K562 (cell line): ENCODE results near the gene SOX15. TPM values are rescaled to one million over a fixed set of nuclear protein-coding genes. Genes with fewer than 3 reads are reported as not detected.

ENCODE experiments used
- ATAC-seq: fragments of 200-7000 bp; cut with Tn5 transposase; 3 replicates; pipeline ENCODE4 v1.9.1; 2020; ENCODE audit warnings: moderate library complexity
- BruUV-seq: library from RNA; stranded (reverse); fragments of 400-500 nt; replicated peaks from 2 replicates; lab custom pipeline; 2021; lab: Mats Ljungman, UMichigan
- CTCF ChIA-PET: fragments of 300-600 bp; formaldehyde crosslinking; extraction: SDS; loops from one replicate; lab custom pipeline; 2021; ENCODE audit warnings: low intra/inter-chr PET ratio; lab: Yijun Ruan, JAX
- POLR2A ChIA-PET: fragments of 300-600, 350-650 bp; sonication (Branson Sonifier 250); formaldehyde crosslinking; extraction: SDS; loops from one replicate; lab custom pipeline; 2021; ENCODE audit warnings: antibody characterized with exemption, inconsistent platforms; lab: Yijun Ruan, JAX
- DNase-seq, 4 experiments: peaks; one replicate each; pipeline versions ENCODE4 v3.0.0 to v3.0.0-alpha.2; 2011 to 2018; ENCODE audit warnings: low spot score in 3 of 4, mixed read lengths in 3 of 4; ENCODE audit errors: extremely low read depth in 1 of 4
- FAIRE-seq: peaks from 2 replicates; lab custom pipeline; 2011; peaks lifted over from hg19 to GRCh38; lab: Jason Lieb, UNC
- H2AFZ ChIP-seq: 2 replicates; pipeline ENCODE4 v1.6.0; 2011; ENCODE audit warnings: low read depth, low read length, control low read depth, inconsistent platforms
- H3K27ac ChIP-seq: fragments of 200-600 bp; 3 replicates; pipeline ENCODE4 v1.8.0; 2011; ENCODE audit warnings: low read depth, mild to moderate bottlenecking, control low read depth, inconsistent platforms, low read length, moderate library complexity, mixed read lengths; ENCODE audit errors: extremely low read depth
- H3K27me3 ChIP-seq, 2 experiments: fragments of 300-600 bp in 1 of 2; 2 replicates in 1 of 2; 3 replicates in 1 of 2; pipeline versions ENCODE4 v1.6.0 to v1.8.0; 2011; ENCODE audit warnings: inconsistent platforms in 2 of 2, low read length in 2 of 2, mild to moderate bottlenecking in 1 of 2, mixed read lengths in 1 of 2, moderate library complexity in 1 of 2; ENCODE audit not compliant: control insufficient read depth in 2 of 2, insufficient read depth in 2 of 2
- H3K36me3 ChIP-seq: fragments of 300-600 bp; 3 replicates; pipeline ENCODE4 v1.8.0; 2011; ENCODE audit warnings: mild to moderate bottlenecking, low read length, inconsistent platforms; ENCODE audit not compliant: control insufficient read depth, insufficient read depth
- H3K4me1 ChIP-seq, 2 experiments: fragments of 200-600 bp in 1 of 2; replicated peaks in 1 of 2; 2 replicates in 1 of 2; 3 replicates in 1 of 2; pipeline versions ENCODE4 v1.5.1 to v1.8.0; 2011; ENCODE audit warnings: inconsistent platforms in 2 of 2, low read length in 2 of 2, mild to moderate bottlenecking in 1 of 2, mixed read lengths in 1 of 2, moderate library complexity in 1 of 2; ENCODE audit not compliant: control insufficient read depth in 2 of 2, insufficient read depth in 2 of 2
- H3K4me2 ChIP-seq: 2 replicates; pipeline ENCODE4 v1.6.1; 2011; ENCODE audit warnings: low read length, control low read depth, inconsistent platforms, mixed read lengths; ENCODE audit not compliant: insufficient read depth
- H3K4me3 ChIP-seq: fragments of 200-600 bp; sonication (generic), shearing (Covaris generic); 2 replicates; pipeline ENCODE4 v1.5.1; 2016; ENCODE audit warnings: control low read depth, inconsistent platforms
- H3K79me2 ChIP-seq: fragments of 200-600 bp; 3 replicates; pipeline ENCODE4 v1.8.0; 2011; ENCODE audit warnings: low read length, inconsistent platforms; ENCODE audit not compliant: control insufficient read depth, insufficient read depth
- H3K9ac ChIP-seq, 2 experiments: 2 replicates each; pipeline versions ENCODE4 v1.6.0 to v1.6.1; 2011; ENCODE audit warnings: low read depth in 2 of 2, low read length in 2 of 2, control low read depth in 1 of 2, inconsistent platforms in 1 of 2, mild to moderate bottlenecking in 1 of 2, mixed read lengths in 1 of 2; ENCODE audit not compliant: insufficient read depth in 1 of 2
- H3K9me1 ChIP-seq: one replicate; pipeline ENCODE4 v1.6.0; 2011; ENCODE audit warnings: inconsistent platforms, mild to moderate bottlenecking, low read length, moderate library complexity; ENCODE audit not compliant: control insufficient read depth, insufficient read depth
- H3K9me3 ChIP-seq: replicated peaks from 2 replicates; pipeline ENCODE4 v1.5.1; 2011; ENCODE audit warnings: low read depth, low read length, inconsistent platforms; ENCODE audit not compliant: control insufficient read depth, insufficient read depth
- H4K20me1 ChIP-seq: replicated peaks from 2 replicates; pipeline ENCODE4 v1.6.1; 2011; ENCODE audit warnings: low read length, inconsistent platforms, mixed read lengths; ENCODE audit not compliant: control insufficient read depth, insufficient read depth
- DPF2 ChIP-seq: fragments of 450-650 bp; IDR thresholded peaks from 2 replicates; pipeline ENCODE4 v1.6.1; 2016
- E2F3 ChIP-seq: fragments of 250-450 bp; sonication (Bioruptor Pico); IDR thresholded peaks from 2 replicates; pipeline ENCODE4 v1.4.0; 2020; ENCODE audit warnings: mild to moderate bottlenecking
- KAT7 ChIP-seq: sonication (generic); formaldehyde crosslinking; IDR thresholded peaks from 2 replicates; pipeline ENCODE4 v1.8.0; 2022; ENCODE audit warnings: missing genetic modification reagents, mild to moderate bottlenecking, borderline replicate concordance
- MED1 ChIP-seq: sonication (generic); formaldehyde crosslinking; IDR thresholded peaks from 2 replicates; pipeline ENCODE4 v1.8.1; 2023; ENCODE audit warnings: missing genetic modification reagents, borderline replicate concordance
- MXI1 ChIP-seq: IDR thresholded peaks from 2 replicates; pipeline ENCODE4 v1.6.1; 2011; ENCODE audit warnings: low read depth, mild to moderate bottlenecking, improper control_type of control experiment, low read length
- NFIX ChIP-seq: fragments of 250-450 bp; sonication (Bioruptor Pico); IDR thresholded peaks from 2 replicates; pipeline ENCODE4 v1.4.0; 2020; ENCODE audit warnings: low read depth, mild to moderate bottlenecking, moderate library complexity
- POLR2G ChIP-seq: fragments of 200-400 bp; formaldehyde crosslinking; IDR thresholded peaks from 2 replicates; pipeline ENCODE4 v1.6.1; 2017; ENCODE audit warnings: low read depth, mild to moderate bottlenecking, antibody characterized with exemption, low read length, moderate library complexity
- POLR2H ChIP-seq: IDR thresholded peaks from 2 replicates; pipeline ENCODE4 v1.6.1; 2016; ENCODE audit warnings: missing genetic modification characterization, low read depth, mild to moderate bottlenecking, control low read depth, missing compliant biosample characterization, moderate library complexity
- RBM14 ChIP-seq: fragments of 200-400 bp; formaldehyde crosslinking; IDR thresholded peaks from 2 replicates; pipeline ENCODE4 v1.6.1; 2018; ENCODE audit warnings: low read depth, mild to moderate bottlenecking, low read length, moderate library complexity, borderline replicate concordance; ENCODE audit not compliant: insufficient read depth
- RNF2 ChIP-seq: sonication (generic); IDR thresholded peaks from 2 replicates; pipeline ENCODE4 v1.6.1; 2016
- SMAD2 ChIP-seq: fragments of 150-350 bp; IDR thresholded peaks from 2 replicates; pipeline ENCODE4 v1.6.1; 2014; ENCODE audit warnings: low read depth, mild to moderate bottlenecking, low read length
- ZFX ChIP-seq: sonication (generic); formaldehyde crosslinking; IDR thresholded peaks from 2 replicates; pipeline ENCODE4 v1.8.0; 2022; ENCODE audit warnings: mild to moderate bottlenecking, missing genetic modification reagents, moderate library complexity
- ZMIZ1 ChIP-seq, 2 experiments: fragments of 150-350 bp in 1 of 2; IDR thresholded peaks; 2 replicates each; pipeline ENCODE4 v1.6.1; 2012 to 2016; ENCODE audit warnings: low read depth in 2 of 2, low read length in 2 of 2, mild to moderate bottlenecking in 1 of 2, moderate library complexity in 1 of 2
- ZNF57 ChIP-seq: fragments of 450-650 bp; formaldehyde crosslinking; IDR thresholded peaks from 2 replicates; pipeline ENCODE4 v1.4.0; 2020; ENCODE audit warnings: mild to moderate bottlenecking, moderate library complexity
- ZNF830 ChIP-seq: fragments of 250-450 bp; sonication (Bioruptor Pico); IDR thresholded peaks from 2 replicates; pipeline ENCODE4 v1.5.0; 2021; ENCODE audit warnings: mild to moderate bottlenecking
- WGBS: fragments of 100-300 bp; shearing (Covaris generic); methylation state at CpG from one replicate; pipeline ENCODE4 v1.1.6; 2016; ENCODE audit warnings: low coverage, mixed read lengths; ENCODE audit not compliant: insufficient coverage; ENCODE audit errors: missing lambda C conversion rate; 5-methylcytosine and 5-hydroxymethylcytosine counted together
- in situ Hi-C: fragments of 300-500 bp; cut with MboI; formaldehyde crosslinking; loops from 4 replicates; pipeline ENCODE4 v1.15.0; 2018; ENCODE audit warnings: inconsistent platforms, mixed read lengths
- intact Hi-C: fragments of 100-400 bp; cut with micrococcal nuclease; formaldehyde crosslinking; loops from 2 replicates; pipeline ENCODE4 v1.14.2; 2022
- polyA plus RNA-seq, 8 experiments: library from polyadenylated mRNA; depleted of rRNA in 4 of 8; stranded (reverse) in 5 of 8; unstranded in 3 of 8; fragments of >200 nt; fragmentation: Nextera tagmentation in 2 of 8; fragmentation: Illumina TruSeq in 1 of 8; extraction: Ambion mirVana in 2 of 8; extraction: Trizol in 1 of 8; gene quantifications; 2 replicates each; pipeline versions ENCODE4 v1.2.1 to v1.2.3, GENCODE V29; 2011 to 2014; ENCODE audit warnings: inconsistent platforms in 1 of 8, missing spikeins in 1 of 8
- total RNA-seq, 7 experiments: library from RNA; depleted of rRNA in 6 of 7; stranded (reverse); fragments of >200 nt in 6 of 7; fragmentation: Illumina TruSeq in 2 of 7; extraction: Trizol in 2 of 7; gene quantifications; 2 replicates each; pipeline versions ENCODE4 v1.2.1 to v1.2.3, GENCODE V29; 2011 to 2021; ENCODE audit warnings: low replicate concordance in 1 of 7
- TF ChIP-seq, protein P1 (sequence below), 3 experiments: IDR thresholded peaks in 2 of 3; conservative IDR thresholded peaks in 1 of 3; 2 replicates each; pipeline ENCODE4 v1.5.1; 2011 to 2012; ENCODE audit warnings: low read length in 3 of 3, mild to moderate bottlenecking in 3 of 3, control low read depth in 2 of 3, improper control_type of control experiment in 1 of 3, inconsistent platforms in 1 of 3, low read depth in 1 of 3, mixed read lengths in 1 of 3, moderate library complexity in 1 of 3; ENCODE audit not compliant: insufficient read depth in 2 of 3

Gene SOX15
- total and polyA plus RNA-seq, 9 of the 15 experiments (the other 6 are each of a cell fraction or from before 2014, with no cell fraction given): 0.07 to 0.33 (median 0.19) TPM; not detected in 5

GRCh38 chr17:7560172-7561027 lies 29.5 kb downstream of the SOX15 start:
- Histone ChIP-seq H3K27ac (peak overlapping the region; percentile 16; the same call in 1 of the 3 replicates), H3K36me3 (peaks cover 25% of the 10 kb centered on the region; the same call in 2 of the 3 replicates), H2AFZ (peak overlapping the region; percentile 51), H3K79me2 (peaks cover 33% of the 10 kb centered on the region), H3K4me3 (peak overlapping the region; percentile 76; the same call in 1 of the 2 replicates), H3K4me2 (peak overlapping the region; percentile 98), H3K9ac (peak overlapping the region; percentile 85 to 95), H3K9me1 (no peaks in the 10 kb centered on the region), H3K9me3 (no peaks in the 10 kb centered on the region), H3K27me3 (no peaks in the 10 kb centered on the region), H4K20me1 (no peaks in the 10 kb centered on the region), H3K4me1 (peaks cover 10 to 52% of the 10 kb centered on the region in 2 experiments; a peak in 4 of 5 replicates)
- ChIA-PET POLR2A (interaction anchor here (0.5 to 1.5 kb wide), 16 partner anchors 10 to 230 kb away, joined by 3 to 9 read pairs (median 4); partner anchors contain the start of genes CD68, TP53 and WRAP53), CTCF (interaction anchor here (0.6 to 2.3 kb wide), 4 partner anchors 34 to 236 kb away, joined by 3 to 16 read pairs (median 6); no protein-coding TSS in a partner anchor)
- BruUV-seq: no TSS peak
- ATAC-seq (peak; percentile 82), DNase-seq (peak; percentile 51 to 75 (median 59)), FAIRE-seq (peak; percentile 69)
- intact Hi-C loops (loop anchor here (1.0 to 5.0 kb wide), 3 partner anchors 46 to 203 kb away; partner anchors contain the start of genes POLR2A and TMEM95), in situ Hi-C loops (loop anchor here (25.0 kb wide), 1 partner anchor 523 kb away; the partner anchor contains the start of genes SLC16A11 and SLC16A13)
- WGBS: 25% methylated on average over 18 of the region's 22 CpGs
- no peak for TF ChIP-seq ZNF57 (CRISPR knock-in tag)
- TF ChIP-seq POLR2G: no peak
- no peak for TF ChIP-seq RBM14
- TF ChIP-seq E2F3: no peak
- no peak for TF ChIP-seq DPF2
- TF ChIP-seq ZFX (CRISPR knock-in tag): peak; percentile 59
- TF ChIP-seq SMAD2: no peak
- TF ChIP-seq MXI1: no peak
- peak; percentile 57; the same call in 1 of the 2 replicates for TF ChIP-seq KAT7 (CRISPR knock-in tag)
- TF ChIP-seq, protein P1, sequence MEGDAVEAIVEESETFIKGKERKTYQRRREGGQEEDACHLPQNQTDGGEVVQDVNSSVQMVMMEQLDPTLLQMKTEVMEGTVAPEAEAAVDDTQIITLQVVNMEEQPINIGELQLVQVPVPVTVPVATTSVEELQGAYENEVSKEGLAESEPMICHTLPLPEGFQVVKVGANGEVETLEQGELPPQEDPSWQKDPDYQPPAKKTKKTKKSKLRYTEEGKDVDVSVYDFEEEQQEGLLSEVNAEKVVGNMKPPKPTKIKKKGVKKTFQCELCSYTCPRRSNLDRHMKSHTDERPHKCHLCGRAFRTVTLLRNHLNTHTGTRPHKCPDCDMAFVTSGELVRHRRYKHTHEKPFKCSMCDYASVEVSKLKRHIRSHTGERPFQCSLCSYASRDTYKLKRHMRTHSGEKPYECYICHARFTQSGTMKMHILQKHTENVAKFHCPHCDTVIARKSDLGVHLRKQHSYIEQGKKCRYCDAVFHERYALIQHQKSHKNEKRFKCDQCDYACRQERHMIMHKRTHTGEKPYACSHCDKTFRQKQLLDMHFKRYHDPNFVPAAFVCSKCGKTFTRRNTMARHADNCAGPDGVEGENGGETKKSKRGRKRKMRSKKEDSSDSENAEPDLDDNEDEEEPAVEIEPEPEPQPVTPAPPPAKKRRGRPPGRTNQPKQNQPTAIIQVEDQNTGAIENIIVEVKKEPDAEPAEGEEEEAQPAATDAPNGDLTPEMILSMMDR (IDR thresholded peaks at IDR 0.05 in 2 of 3, conservative IDR thresholded peaks at IDR 0.05 in 1 of 3; ENCODE audit: insufficient read depth in 2 of 3, low read depth in 1 of 3, low read length in 3 of 3): peak; percentile 66 to 73 (median 72)
- no peak for TF ChIP-seq ZNF830 (CRISPR knock-in tag)
- no peak for TF ChIP-seq RNF2
- no peak for TF ChIP-seq NFIX (CRISPR knock-in tag)
- TF ChIP-seq ZMIZ1 (IDR thresholded peaks at IDR 0.05; ENCODE audit: low read depth in 2 of 2, low read length in 2 of 2): no peak
- TF ChIP-seq POLR2H (tag): no peak
- no peak for TF ChIP-seq MED1 (CRISPR knock-in tag)
